WERI-Rb-1 (cell line): ENCODE data around the gene TAS2R39.
"Not testable (repeated sequence)": the region's sequence is repeated elsewhere in the genome, so short reads cannot be mapped to it uniquely, and the experiment has no call there.

Source experiments
- DNase-seq: peaks from one replicate; pipeline ENCODE4 v3.0.0-alpha.2; 2020
- H3K27ac ChIP-seq: fragments of 250-450 bp; sonication (Bioruptor Pico); 2 replicates; pipeline ENCODE4 v1.5.1; 2020; ENCODE audit warnings: mild to moderate bottlenecking, moderate library complexity
- H3K27me3 ChIP-seq: fragments of 250-450 bp; sonication (Bioruptor Pico); 2 replicates; pipeline ENCODE4 v1.5.1; 2021; ENCODE audit warnings: mild to moderate bottlenecking, low read depth, moderate library complexity; ENCODE audit not compliant: insufficient read depth, severe bottlenecking
- H3K36me3 ChIP-seq: fragments of 250-450 bp; sonication (Bioruptor Pico); 2 replicates; pipeline ENCODE4 v1.5.1; 2020; ENCODE audit warnings: mild to moderate bottlenecking, moderate library complexity
- H3K4me3 ChIP-seq: 2 replicates; pipeline ENCODE4 v1.5.1; 2011; ENCODE audit warnings: low read depth, mild to moderate bottlenecking, control low read depth, low read length
- H3K9me3 ChIP-seq: fragments of 250-450 bp; sonication (Bioruptor Pico); 2 replicates; pipeline ENCODE4 v1.5.1; 2021; ENCODE audit warnings: mild to moderate bottlenecking, moderate library complexity; ENCODE audit not compliant: severe bottlenecking
- TF ChIP-seq, protein P1 (sequence below): IDR thresholded peaks from 2 replicates; pipeline ENCODE4 v1.5.1; 2011; ENCODE audit warnings: low read depth, mild to moderate bottlenecking, control low read depth, inconsistent platforms, low read length

The TAS2R39 gene

DNA sequence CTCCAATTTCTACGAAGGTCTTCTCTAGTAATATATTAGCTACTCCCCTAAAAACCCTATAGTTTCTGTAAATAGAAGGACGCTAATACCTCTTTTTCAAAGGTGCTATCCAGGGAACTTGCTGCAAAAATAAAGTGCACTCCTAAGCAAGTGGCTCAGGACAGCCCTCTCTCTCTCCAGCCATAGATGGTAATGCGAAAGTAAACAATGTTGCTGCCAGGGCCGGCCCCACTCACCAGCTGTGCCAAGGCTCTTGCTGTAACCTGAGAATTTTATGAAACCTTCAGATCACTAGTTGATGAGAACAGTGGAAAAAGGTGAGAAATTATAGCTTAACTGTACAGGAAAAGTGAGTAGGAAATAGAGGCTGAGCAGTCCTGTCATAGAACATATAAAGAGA is 10.9 kb upstream of the TAS2R39 start:
- Histone ChIP-seq H3K27ac (no peak overlapping the region), H3K9me3 (no peaks in the 10 kb centered on the region), H3K36me3 (no peaks in the 10 kb centered on the region), H3K4me3 (no peak overlapping the region), H3K27me3 (no peaks in the 10 kb centered on the region)
- TF ChIP-seq, protein P1, sequence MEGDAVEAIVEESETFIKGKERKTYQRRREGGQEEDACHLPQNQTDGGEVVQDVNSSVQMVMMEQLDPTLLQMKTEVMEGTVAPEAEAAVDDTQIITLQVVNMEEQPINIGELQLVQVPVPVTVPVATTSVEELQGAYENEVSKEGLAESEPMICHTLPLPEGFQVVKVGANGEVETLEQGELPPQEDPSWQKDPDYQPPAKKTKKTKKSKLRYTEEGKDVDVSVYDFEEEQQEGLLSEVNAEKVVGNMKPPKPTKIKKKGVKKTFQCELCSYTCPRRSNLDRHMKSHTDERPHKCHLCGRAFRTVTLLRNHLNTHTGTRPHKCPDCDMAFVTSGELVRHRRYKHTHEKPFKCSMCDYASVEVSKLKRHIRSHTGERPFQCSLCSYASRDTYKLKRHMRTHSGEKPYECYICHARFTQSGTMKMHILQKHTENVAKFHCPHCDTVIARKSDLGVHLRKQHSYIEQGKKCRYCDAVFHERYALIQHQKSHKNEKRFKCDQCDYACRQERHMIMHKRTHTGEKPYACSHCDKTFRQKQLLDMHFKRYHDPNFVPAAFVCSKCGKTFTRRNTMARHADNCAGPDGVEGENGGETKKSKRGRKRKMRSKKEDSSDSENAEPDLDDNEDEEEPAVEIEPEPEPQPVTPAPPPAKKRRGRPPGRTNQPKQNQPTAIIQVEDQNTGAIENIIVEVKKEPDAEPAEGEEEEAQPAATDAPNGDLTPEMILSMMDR = no peak
- DNase-seq = no peak

DNA sequence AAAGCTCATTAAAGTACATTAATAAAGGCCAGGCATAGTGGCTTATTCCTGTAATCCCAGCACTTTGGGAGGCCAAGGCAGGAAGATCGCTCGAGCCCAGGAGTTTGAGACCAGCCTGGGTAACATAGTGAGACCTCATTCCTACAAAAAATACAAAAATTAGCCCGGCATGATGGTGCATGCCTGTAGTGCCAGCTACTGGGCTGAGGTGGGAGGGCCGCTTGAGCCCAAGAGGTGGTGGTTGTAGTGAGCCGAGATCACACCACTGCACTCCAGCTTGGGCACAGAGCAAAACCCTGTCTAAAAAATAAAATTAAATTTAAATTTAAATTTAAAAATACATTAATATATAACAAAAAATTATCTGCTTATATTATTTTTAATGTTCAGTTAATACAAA is 7.1 kb upstream of the TAS2R39 start:
- DNase-seq = no peak
- Histone ChIP-seq H3K9me3 (peaks cover 6% of the 10 kb centered on the region), H3K36me3 (no peaks in the 10 kb centered on the region), H3K27ac (no peak overlapping the region), H3K27me3 (no peaks in the 10 kb centered on the region), H3K4me3 (no peak overlapping the region)
- TF ChIP-seq, protein P1 = 0 out of 2 replicates have a peak, but pooled peaks have one; percentile 19

DNA sequence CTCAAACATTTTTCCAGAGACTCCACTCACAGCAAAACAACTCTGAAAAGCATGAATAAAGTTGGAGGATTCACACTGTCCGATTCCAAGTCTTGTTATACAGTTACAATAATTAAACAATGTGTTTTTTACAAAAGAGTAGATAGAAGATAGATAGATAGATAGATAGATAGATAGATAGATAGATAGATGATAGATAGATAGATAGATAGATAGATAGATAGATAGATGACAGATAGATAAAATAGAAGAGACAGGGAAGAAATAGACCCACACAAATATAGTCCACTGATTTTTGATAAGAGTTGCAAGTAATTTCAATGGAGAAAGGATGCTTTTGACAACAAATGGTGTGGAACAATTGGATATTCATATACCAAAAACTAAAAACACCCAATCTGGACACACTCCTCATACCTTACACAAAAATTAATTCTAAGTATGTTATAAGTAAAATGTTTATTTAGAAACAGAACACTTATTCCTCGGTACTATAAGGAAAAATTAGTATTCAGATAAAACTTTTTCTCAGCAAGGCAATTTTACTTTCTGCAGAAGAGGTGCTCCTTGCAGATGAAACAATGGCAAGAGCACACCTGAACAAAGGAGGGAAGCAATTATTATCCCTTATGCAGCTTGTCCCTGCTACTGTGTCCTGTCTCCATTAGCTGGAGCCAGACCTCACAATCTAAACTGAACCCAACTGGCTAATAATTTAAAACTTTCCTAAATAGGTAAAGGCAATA is 5.7 kb upstream of the TAS2R39 start:
- no peak overlapping the region for H3K27ac ChIP-seq
- TF ChIP-seq, protein P1 = no peak

DNA sequence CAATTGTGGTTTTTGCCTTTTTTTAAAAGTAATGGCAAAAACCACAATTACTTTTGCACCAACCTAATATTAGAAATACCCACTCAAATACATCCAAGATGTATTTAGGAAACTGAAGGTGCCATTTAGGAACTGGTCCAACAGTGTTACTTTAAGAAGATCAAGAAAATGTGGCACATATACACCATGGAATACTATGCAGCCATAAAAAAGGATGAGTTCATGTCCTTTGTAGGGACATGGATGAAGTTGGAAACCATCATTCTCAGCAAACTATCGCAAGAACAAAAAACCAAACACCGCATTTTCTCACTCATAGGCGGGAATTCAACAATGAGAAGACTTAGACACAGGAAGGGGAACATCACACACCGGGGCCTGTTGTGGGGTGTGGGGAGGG is 2.4 kb upstream of the TAS2R39 start:
- H3K36me3 ChIP-seq, H3K9me3 ChIP-seq: not testable (repeated sequence)

More for the DNA sequence above, 5.7 kb upstream of the TAS2R39 start:
- Histone ChIP-seq H3K36me3 (no peaks in the 10 kb centered on the region), H3K4me3 (no peak overlapping the region), H3K27me3 (no peaks in the 10 kb centered on the region), H3K9me3 (peaks cover 6% of the 10 kb centered on the region)
- DNase-seq = no peak

DNA sequence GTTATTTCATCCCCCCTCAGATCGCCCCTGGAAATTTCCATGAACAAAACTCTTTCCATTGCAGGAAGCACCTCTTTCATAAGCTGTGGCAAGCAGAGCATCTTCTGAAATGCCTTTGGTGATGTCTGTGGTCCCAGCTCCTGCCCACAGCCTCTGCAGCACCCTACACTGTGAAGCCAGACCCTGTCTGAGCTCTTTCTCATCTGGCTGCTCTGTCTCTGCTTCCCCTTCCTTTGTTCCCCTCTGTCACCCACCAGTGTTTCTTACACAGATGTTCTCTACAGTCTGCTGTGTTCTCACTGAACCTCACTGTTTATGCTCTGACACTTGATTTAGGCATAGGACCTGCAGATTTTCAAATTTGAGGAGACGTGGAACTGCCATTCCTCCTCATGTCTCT is 1.9 kb upstream of the TAS2R39 start:
- Histone ChIP-seq H3K4me3 (no peak overlapping the region), H3K36me3 (no peaks in the 10 kb centered on the region), H3K27me3 (no peaks in the 10 kb centered on the region), H3K27ac (no peak overlapping the region), H3K9me3 (peaks cover 6% of the 10 kb centered on the region)
- no peak for DNase-seq
- TF ChIP-seq, protein P1 = no peak

More for the DNA sequence above, 2.4 kb upstream of the TAS2R39 start:
- DNase-seq, H3K27me3 ChIP-seq, H3K4me3 ChIP-seq, H3K27ac ChIP-seq: not testable (repeated sequence)

DNA sequence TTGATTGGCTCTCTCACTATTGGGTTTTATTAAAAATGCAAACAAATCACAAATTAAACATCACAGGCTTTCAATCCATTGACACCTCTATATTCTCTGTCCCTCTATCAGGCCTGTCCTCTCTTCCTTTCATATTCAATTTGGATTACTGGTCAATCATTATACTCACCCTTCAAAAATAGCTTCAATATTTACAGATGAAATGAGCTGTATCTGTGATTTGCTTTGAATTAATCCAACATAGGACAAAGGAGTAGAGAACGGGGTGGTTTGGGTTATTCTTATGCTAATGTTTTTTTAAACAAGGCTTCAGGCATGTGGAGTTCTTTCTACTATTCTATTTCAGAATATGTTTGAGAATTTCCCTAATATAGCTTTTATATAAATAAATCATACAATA is 2.3 kb downstream of the TAS2R39 start:
- Histone ChIP-seq H3K4me3 (no peak overlapping the region), H3K27me3 (no peaks in the 10 kb centered on the region), H3K27ac (no peak overlapping the region), H3K36me3 (no peaks in the 10 kb centered on the region), H3K9me3 (no peaks in the 10 kb centered on the region)
- no peak for DNase-seq
- TF ChIP-seq, protein P1 = no peak
